ENCODE measurements around the gene RIC1. TPM values are rescaled to one million over a fixed set of nuclear protein-coding genes. Genes with fewer than 3 reads are reported as not detected.
A peak's percentile ranks its signal among the peaks of the same experiment; 100 is the strongest.

The RIC1 gene
- total RNA-seq, 2 donors from 2014 or later: 44.5 to 49.4 TPM

GRCh38 chr9:5800969-5801738 is 172.2 kb downstream of the RIC1 start:
- peak overlapping the region in 1 of 2 donors; percentile 42 for H3K27ac ChIP-seq

GRCh38 chr9:5801739-5802113 is 172.8 kb downstream of the RIC1 start:
- no peaks in the 10 kb centered on the region for H3K9me3 ChIP-seq
- ATAC-seq (ENCODE audit: insufficient number of reproducible peaks, low FRiP score, low read depth): no peak
- no peak overlapping the region for H3K4me3 ChIP-seq
- H3K36me3 ChIP-seq: no peaks in the 10 kb centered on the region
- no peaks in the 10 kb centered on the region for H3K27me3 ChIP-seq (replicated peaks; ENCODE audit: insufficient read depth)
- H3K4me1 ChIP-seq (ENCODE audit: control insufficient read depth in 1 of 2, low read depth in 2 of 2): peaks cover 15% of the 10 kb centered on the region in 2 donors
- H3K27ac ChIP-seq: peak overlapping the region in 1 of 2 donors; percentile 42
- DNase-seq (ENCODE audit: low spot score): no peak
- no peak for TF ChIP-seq CTCF (IDR thresholded peaks at IDR 0.05)

More at GRCh38 chr9:5800969-5801738, 172.2 kb downstream of the RIC1 start:
- Histone ChIP-seq H3K27me3 (replicated peaks; ENCODE audit: insufficient read depth) (no peaks in the 10 kb centered on the region), H3K9me3 (no peaks in the 10 kb centered on the region), H3K36me3 (no peaks in the 10 kb centered on the region), H3K4me3 (no peak overlapping the region), H3K4me1 (ENCODE audit: control insufficient read depth in 1 of 2, low read depth in 2 of 2) (peaks cover 15% of the 10 kb centered on the region in 2 donors)
- no peak for ATAC-seq (ENCODE audit: insufficient number of reproducible peaks, low FRiP score, low read depth)
- TF ChIP-seq CTCF (IDR thresholded peaks at IDR 0.05): no peak
- DNase-seq (ENCODE audit: low spot score): no peak

DNA sequence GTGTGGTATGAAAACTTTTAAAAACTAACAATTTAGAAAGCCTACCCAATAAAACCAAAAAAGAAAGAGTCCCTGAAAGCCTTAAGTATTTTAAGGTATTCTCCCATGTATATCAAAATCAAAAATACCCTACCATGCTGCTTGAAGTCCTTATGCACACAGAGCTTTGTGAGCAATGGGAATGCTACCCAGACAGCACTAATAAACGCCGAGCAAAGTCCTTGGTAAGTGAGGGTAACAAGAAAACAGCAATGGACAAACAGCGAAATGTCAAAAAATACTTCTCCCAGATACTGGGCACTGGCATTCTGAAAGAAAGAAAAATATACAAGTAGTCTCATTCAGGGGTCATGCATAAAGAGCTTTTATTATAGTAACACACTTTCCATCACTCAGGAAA is 176.6 kb downstream of the RIC1 start:
- no peaks in the 10 kb centered on the region for H3K36me3 ChIP-seq
- no peak for ATAC-seq (ENCODE audit: insufficient number of reproducible peaks, low FRiP score, low read depth)
- H3K27me3 ChIP-seq (replicated peaks; ENCODE audit: insufficient read depth): no peaks in the 10 kb centered on the region

DNA sequence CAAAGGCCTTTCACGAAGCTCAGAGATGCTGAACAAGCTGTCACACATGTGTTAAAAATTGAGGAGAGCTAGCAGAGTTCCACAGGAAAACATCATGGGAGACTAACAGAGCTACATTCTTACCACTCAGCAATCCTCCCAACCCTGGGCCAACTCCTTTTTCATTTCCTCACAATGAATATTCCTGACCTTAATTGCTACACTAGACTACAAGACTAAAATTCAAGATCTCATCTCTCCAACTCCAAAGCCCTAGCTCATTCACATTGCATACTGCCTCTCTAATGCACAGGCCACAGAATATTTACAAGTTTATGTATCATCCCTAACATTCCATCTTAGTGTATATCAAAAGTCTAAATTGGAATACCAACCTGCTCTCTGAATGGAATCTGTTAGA is 182.8 kb downstream of the RIC1 start:
- Histone ChIP-seq H3K36me3 (peaks cover 9% of the 10 kb centered on the region), H3K9me3 (no peaks in the 10 kb centered on the region), H3K4me3 (no peak overlapping the region), H3K27ac (no peak overlapping the region), H3K27me3 (replicated peaks; ENCODE audit: insufficient read depth) (no peaks in the 10 kb centered on the region), H3K4me1 (ENCODE audit: control insufficient read depth in 1 of 2, low read depth in 2 of 2) (no peaks in the 10 kb centered on the region)
- ATAC-seq (ENCODE audit: insufficient number of reproducible peaks, low FRiP score, low read depth): no peak
- DNase-seq (ENCODE audit: low spot score): no peak
- no peak for TF ChIP-seq CTCF (IDR thresholded peaks at IDR 0.05)

More for the DNA sequence above, 176.6 kb downstream of the RIC1 start:
- Histone ChIP-seq H3K9me3 (no peaks in the 10 kb centered on the region), H3K27ac (no peak overlapping the region), H3K4me3 (no peak overlapping the region), H3K4me1 (ENCODE audit: control insufficient read depth in 1 of 2, low read depth in 2 of 2) (peaks cover 11 to 13% of the 10 kb centered on the region in 2 donors)
- DNase-seq (ENCODE audit: low spot score): no peak
- no peak for TF ChIP-seq CTCF (IDR thresholded peaks at IDR 0.05)

DNA sequence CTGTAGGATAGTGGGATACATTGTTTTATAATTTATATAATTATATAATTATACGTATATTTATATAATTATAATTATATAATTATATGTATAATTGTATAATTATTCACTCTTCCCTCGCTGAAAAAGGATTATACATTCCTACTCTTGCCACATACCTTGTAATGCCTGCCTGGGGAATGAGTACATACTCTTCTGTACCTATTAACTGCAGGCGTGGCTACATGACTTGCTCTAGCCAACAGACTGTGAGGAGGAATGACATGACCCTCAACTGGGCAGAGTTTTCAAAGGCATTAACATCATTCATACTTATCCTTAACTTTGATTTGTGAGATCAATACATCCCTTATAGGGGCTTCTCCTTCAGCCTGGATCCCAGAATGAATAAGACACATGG is 184.9 kb downstream of the RIC1 start:
- no peak for TF ChIP-seq CTCF (IDR thresholded peaks at IDR 0.05)
- no peaks in the 10 kb centered on the region for H3K4me1 ChIP-seq (ENCODE audit: control insufficient read depth in 1 of 2, low read depth in 2 of 2)
- ATAC-seq (ENCODE audit: insufficient number of reproducible peaks, low FRiP score, low read depth) (no peak), DNase-seq (ENCODE audit: low spot score) (no peak)
- H3K9me3 ChIP-seq: no peaks in the 10 kb centered on the region
- H3K27me3 ChIP-seq (replicated peaks; ENCODE audit: insufficient read depth): no peaks in the 10 kb centered on the region
- no peak overlapping the region for H3K4me3 ChIP-seq
- H3K36me3 ChIP-seq: peaks cover 9% of the 10 kb centered on the region
- H3K27ac ChIP-seq: no peak overlapping the region

Measured in thoracic aorta (tissue), 2 donors.